ENCODE data around the gene SAMMSON. TPM values are rescaled to one million over a fixed set of nuclear protein-coding genes. Genes with fewer than 3 reads are reported as not detected.

SAMMSON gene
- total and polyA plus RNA-seq, 2 of the 4 experiments (the other 2 are of a cell fraction), result not detected

DNA sequence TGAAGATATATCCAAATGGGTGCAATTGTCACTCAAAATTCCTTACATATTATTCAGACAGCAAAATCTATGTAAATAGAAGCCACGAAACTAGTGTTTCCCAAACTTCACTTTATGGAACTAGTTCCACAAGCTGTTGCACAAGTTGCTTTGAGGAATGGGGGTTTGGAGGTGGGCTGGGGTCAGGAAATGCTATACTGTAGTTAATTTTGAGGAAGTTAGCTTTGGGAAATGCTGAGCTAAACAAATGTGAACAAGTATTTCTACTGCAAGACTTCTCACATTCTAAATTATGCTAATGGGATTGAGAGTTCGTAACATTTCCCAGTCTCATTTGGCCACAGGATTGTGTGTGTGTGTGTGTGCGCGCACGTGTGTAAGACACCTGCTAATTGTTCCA lies 28.7 kb upstream of the SAMMSON start:
- BruUV-seq (replicated peaks), result no TSS peak
- H2AK5ac ChIP-seq (ENCODE audit: low read depth, low read length), result no peak overlapping the region

More for the DNA sequence above, 28.7 kb upstream of the SAMMSON start:
- Histone ChIP-seq H3K18ac (ENCODE audit: low read depth, low read length) (no peak overlapping the region), H2BK15ac (ENCODE audit: low read depth, low read length) (no peak overlapping the region), H2BK5ac (ENCODE audit: low read depth, low read length, poor library complexity, severe bottlenecking) (no peak overlapping the region), H4K8ac (ENCODE audit: low read depth in 2 of 2, low read length in 2 of 2) (no peak overlapping the region), H4K20me1 (ENCODE audit: insufficient read depth, low read length) (no peaks in the 10 kb centered on the region), H3K4me2 (ENCODE audit: low read depth, low read length) (no peak overlapping the region), H4K5ac (ENCODE audit: low read depth, low read length) (no peak overlapping the region), H3K27me3 (ENCODE audit: control insufficient read depth, insufficient read depth, low read length) (no peaks in the 10 kb centered on the region), H3K56ac (ENCODE audit: extremely low read depth, insufficient read depth, low read length) (no peak overlapping the region), H3K4ac (ENCODE audit: low read depth, low read length) (no peak overlapping the region), H3K9me3 (ENCODE audit: control insufficient read depth, insufficient read depth, low read length) (no peaks in the 10 kb centered on the region), H3K79me1 (ENCODE audit: low read depth in 1 of 2, low read length in 2 of 2) (no peaks in the 10 kb centered on the region), H3K9me1 (ENCODE audit: insufficient read depth, low read length) (no peaks in the 10 kb centered on the region), H3K23ac (ENCODE audit: low read depth, low read length) (no peak overlapping the region), H3K4me1 (ENCODE audit: control insufficient read depth, insufficient read depth, low read length) (no peaks in the 10 kb centered on the region), H3K9ac (ENCODE audit: low read depth, low read length) (no peak overlapping the region), H3K14ac (replicated peaks; ENCODE audit: low read depth, low read length) (no peak overlapping the region), H3K4me3 (ENCODE audit: insufficient read depth, low read depth, low read length) (no peak overlapping the region), H2AK9ac (replicated peaks; ENCODE audit: low read depth, low read length, poor library complexity) (no peak overlapping the region), H2AFZ (replicated peaks; ENCODE audit: low read length, poor library complexity) (no peak overlapping the region), H4K91ac (ENCODE audit: insufficient read depth, low read depth, low read length) (no peak overlapping the region), H2BK20ac (ENCODE audit: low read depth, low read length) (no peak overlapping the region), H3K27ac (ENCODE audit: insufficient read depth, low read length) (no peak overlapping the region), H2BK120ac (ENCODE audit: low read depth, low read length) (no peak overlapping the region), H3K36me3 (ENCODE audit: control insufficient read depth, insufficient read depth, low read length) (no peaks in the 10 kb centered on the region)
- intact Hi-C loops (cut with micrococcal nuclease) (no loop called here), dilution Hi-C loops (cut with HindIII; ENCODE audit: low sequenced_read_pairs, unreplicated experiment) (no loop called here), in situ Hi-C loops (cut with MboI; ENCODE audit: low sequenced_read_pairs) (loop anchor here (25.0 kb wide), 1 partner anchor 809 kb away; no protein-coding TSS in a partner anchor)
- ChIA-PET CTCF (interaction anchor here (0.7 kb wide), 1 partner anchor 93 kb away, joined by 3 read pairs; no protein-coding TSS in a partner anchor), POLR2A (ENCODE audit: unreplicated experiment) (no interaction called here)
- WGBS, 2 experiments (ENCODE audit: extremely low coverage in 2 of 2, insufficient read length in 1 of 2), result no CpG with 5 or more reads among the region's 5 CpGs
- no peak for DNase-seq
- TF ChIP-seq MAFK (IDR thresholded peaks at IDR 0.05; ENCODE audit: low read depth, low read length) (peak; percentile 60), BHLHE40 (IDR thresholded peaks at IDR 0.05; ENCODE audit: low read depth, low read length) (no peak)
- no peak; the same call in 1 of the 2 replicates for ATAC-seq (ENCODE audit: low read depth)
